ENCODE results near the gene TJP3.

GRCh38 chr19:3691726-3692125, 16.5 kb upstream of the TJP3 start:
- no peak for TF ChIP-seq POLR2AphosphoS5 (IDR thresholded peaks at IDR 0.05)
- no peak for TF ChIP-seq CTCF (IDR thresholded peaks at IDR 0.05)

All from esophagus muscularis mucosa (tissue), 3 donors.